ENCODE data around the gene GRWD1.

GRWD1 gene

DNA sequence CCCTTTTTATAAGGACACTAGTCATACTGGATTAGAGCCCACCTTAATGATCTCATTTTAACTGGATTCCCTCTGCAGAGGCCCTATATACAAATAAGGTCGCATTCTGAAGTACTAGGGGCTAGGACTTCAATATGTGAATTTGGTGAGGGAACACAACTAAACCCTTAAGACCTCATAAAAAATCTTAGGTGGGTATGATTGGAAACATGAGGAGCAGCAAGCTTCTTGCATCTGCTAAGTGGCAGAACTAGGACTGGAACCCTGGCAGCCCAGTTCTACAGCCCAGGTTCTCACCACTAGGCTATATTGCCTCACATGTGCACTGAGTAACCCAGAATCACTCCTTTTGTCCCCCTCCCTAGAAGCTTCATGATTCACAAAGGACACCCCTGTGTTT is 17.1 kb upstream of the GRWD1 start:
- Histone ChIP-seq H3K4me1 (ENCODE audit: insufficient read depth, low read length) (no peaks in the 10 kb centered on the region; the same call in 1 of the 2 replicates), H3K9ac (ENCODE audit: low read depth, low read length) (no peak overlapping the region), H3K27ac (ENCODE audit: low read length) (no peak overlapping the region), H3K27me3 (ENCODE audit: insufficient read depth, low read length) (no peaks in the 10 kb centered on the region), H3K9me3 (ENCODE audit: insufficient read depth, low read depth, low read length) (no peaks in the 10 kb centered on the region), H3K4me3 (ENCODE audit: low read length) (no peak overlapping the region), H3K36me3 (ENCODE audit: insufficient read depth, low read depth, low read length) (no peaks in the 10 kb centered on the region)

DNA sequence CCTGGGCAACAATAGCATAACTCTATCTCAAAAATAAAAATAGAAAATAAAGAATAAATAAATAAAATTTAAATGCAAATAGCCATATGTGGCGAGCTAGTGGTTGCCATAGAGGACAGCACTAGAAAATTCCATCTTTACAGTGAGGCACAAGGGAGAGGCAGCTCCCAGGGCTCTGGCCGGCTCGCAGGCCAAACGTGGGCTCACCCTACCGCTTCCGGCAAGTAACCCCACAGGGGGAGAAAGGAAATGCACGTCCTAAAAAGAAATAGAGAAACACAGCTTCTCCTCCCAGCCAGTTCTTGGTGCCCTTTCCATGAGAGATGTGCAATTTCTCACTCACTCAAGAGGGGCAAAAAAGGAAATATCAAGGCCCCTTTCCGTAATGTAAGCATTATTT is 12.4 kb upstream of the GRWD1 start:
- Histone ChIP-seq H3K36me3 (ENCODE audit: insufficient read depth, low read depth, low read length) (no peaks in the 10 kb centered on the region), H3K4me1 (ENCODE audit: insufficient read depth, low read length) (no peaks in the 10 kb centered on the region), H3K9ac (ENCODE audit: low read depth, low read length) (no peak overlapping the region), H3K9me3 (ENCODE audit: insufficient read depth, low read depth, low read length) (no peaks in the 10 kb centered on the region), H3K4me3 (ENCODE audit: low read length) (no peak overlapping the region), H3K27ac (ENCODE audit: low read length) (no peak overlapping the region), H3K27me3 (ENCODE audit: insufficient read depth, low read length) (no peaks in the 10 kb centered on the region)

DNA sequence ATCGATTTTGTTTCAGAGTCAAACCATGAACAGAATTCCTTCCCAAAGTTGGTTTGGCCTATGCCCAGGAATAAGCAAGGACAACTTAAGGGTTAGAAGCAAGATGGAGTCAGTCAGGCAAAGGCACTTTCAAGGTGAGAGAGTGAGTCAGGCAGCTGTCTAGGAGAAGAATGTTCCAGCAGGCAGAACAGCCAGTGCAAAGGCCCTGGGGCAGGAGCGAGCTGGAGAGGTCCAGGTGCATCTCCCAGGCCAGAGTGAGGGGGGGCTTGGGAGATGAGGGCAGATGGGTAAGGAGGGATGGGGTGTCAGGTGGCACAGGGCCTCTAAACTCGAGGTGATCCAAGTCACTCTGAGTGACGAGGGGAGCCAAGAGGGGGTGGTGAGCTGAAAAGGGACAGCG is 9.2 kb upstream of the GRWD1 start:
- Histone ChIP-seq H3K27ac (ENCODE audit: low read length) (no peak overlapping the region), H3K9ac (ENCODE audit: low read depth, low read length) (no peak overlapping the region), H3K9me3 (ENCODE audit: insufficient read depth, low read depth, low read length) (no peaks in the 10 kb centered on the region), H3K4me3 (ENCODE audit: low read length) (no peak overlapping the region), H3K36me3 (ENCODE audit: insufficient read depth, low read depth, low read length) (no peaks in the 10 kb centered on the region), H3K27me3 (ENCODE audit: insufficient read depth, low read length) (peaks cover 9% of the 10 kb centered on the region), H3K4me1 (ENCODE audit: insufficient read depth, low read length) (no peaks in the 10 kb centered on the region)

DNA sequence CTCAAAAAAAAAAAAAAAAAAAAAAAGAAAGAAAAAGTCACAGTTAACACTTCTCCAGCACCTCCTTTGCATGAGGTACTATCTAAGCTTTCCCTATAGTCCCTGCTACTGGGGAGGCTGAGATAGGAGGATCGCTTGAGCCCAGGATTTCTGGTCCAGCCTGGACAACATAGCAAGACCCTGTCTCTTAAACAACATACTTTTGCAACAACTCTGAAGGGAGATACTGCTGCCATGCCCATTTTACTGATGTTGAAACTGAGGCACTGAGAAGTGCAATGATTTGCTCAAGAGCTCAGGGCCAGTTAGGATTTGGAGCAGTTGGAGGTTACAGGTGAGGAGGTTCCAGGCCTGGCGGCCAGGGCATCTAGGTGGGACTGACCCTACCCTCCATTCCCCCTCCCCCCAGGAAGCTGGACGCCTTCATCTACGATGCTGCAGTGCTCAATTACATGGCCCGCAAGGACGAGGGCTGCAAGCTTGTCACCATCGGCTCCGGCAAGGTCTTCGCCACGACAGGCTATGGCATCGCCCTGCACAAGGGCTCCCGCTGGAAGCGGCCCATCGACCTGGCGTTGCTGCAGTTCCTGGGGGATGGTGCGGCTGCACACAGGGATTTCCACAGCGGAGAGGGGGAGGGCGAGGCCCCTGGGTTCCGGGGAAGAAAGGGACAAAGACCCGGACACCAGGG is 4.3 kb upstream of the GRWD1 start:
- Histone ChIP-seq H3K9me3 (ENCODE audit: insufficient read depth, low read depth, low read length) (no peaks in the 10 kb centered on the region), H3K27me3 (ENCODE audit: insufficient read depth, low read length) (peaks cover 41% of the 10 kb centered on the region), H3K36me3 (ENCODE audit: insufficient read depth, low read depth, low read length) (no peaks in the 10 kb centered on the region), H3K27ac (ENCODE audit: low read length) (no peak overlapping the region), H3K4me1 (ENCODE audit: insufficient read depth, low read length) (peaks cover 8% of the 10 kb centered on the region; the same call in 1 of the 2 replicates), H3K9ac (ENCODE audit: low read depth, low read length) (no peak overlapping the region), H3K4me3 (ENCODE audit: low read length) (no peak overlapping the region)

- Histone ChIP-seq H3K4me3 (ENCODE audit: low read length) (no peak overlapping the region), H3K27me3 (ENCODE audit: insufficient read depth, low read length) (peaks cover 41% of the 10 kb centered on the region), H3K36me3 (ENCODE audit: insufficient read depth, low read depth, low read length) (peaks cover 4% of the 10 kb centered on the region; the same call in 1 of the 2 replicates), H3K9me3 (ENCODE audit: insufficient read depth, low read depth, low read length) (no peaks in the 10 kb centered on the region), H3K4me1 (ENCODE audit: insufficient read depth, low read length) (peaks cover 8% of the 10 kb centered on the region; the same call in 1 of the 2 replicates), H3K9ac (ENCODE audit: low read depth, low read length) (no peak overlapping the region), H3K27ac (ENCODE audit: low read length) (no peak overlapping the region)
These were observed 3.4 kb upstream of the GRWD1 start for GRCh38 chr19:48442116-48443035.

DNA sequence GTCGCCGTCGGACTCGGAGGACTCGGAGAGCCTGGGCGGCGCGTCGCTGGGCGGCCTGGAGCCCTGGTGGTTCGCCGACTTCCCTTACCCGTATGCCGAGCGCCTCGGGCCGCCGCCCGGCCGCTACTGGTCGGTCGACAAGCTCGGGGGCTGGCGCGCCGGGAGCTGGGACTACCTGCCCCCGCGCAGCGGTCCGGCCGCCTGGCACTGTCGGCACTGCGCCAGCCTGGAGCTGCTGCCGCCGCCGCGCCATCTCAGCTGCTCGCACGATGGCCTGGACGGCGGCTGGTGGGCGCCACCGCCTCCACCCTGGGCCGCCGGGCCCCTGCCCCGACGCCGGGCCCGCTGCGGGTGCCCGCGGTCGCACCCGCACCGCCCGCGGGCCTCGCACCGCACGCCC is 2.5 kb upstream of the GRWD1 start:
- H3K4me3 ChIP-seq (ENCODE audit: low read length), result no peak overlapping the region
- peaks cover 13% of the 10 kb centered on the region for H3K36me3 ChIP-seq (ENCODE audit: insufficient read depth, low read depth, low read length)
- no peak overlapping the region for H3K9ac ChIP-seq (ENCODE audit: low read depth, low read length)
- H3K27me3 ChIP-seq (ENCODE audit: insufficient read depth, low read length), result peaks cover 41% of the 10 kb centered on the region
- H3K9me3 ChIP-seq (ENCODE audit: insufficient read depth, low read depth, low read length), result no peaks in the 10 kb centered on the region
- peaks cover 8% of the 10 kb centered on the region; the same call in 1 of the 2 replicates for H3K4me1 ChIP-seq (ENCODE audit: insufficient read depth, low read length)
- no peak overlapping the region for H3K27ac ChIP-seq (ENCODE audit: low read length)

DNA sequence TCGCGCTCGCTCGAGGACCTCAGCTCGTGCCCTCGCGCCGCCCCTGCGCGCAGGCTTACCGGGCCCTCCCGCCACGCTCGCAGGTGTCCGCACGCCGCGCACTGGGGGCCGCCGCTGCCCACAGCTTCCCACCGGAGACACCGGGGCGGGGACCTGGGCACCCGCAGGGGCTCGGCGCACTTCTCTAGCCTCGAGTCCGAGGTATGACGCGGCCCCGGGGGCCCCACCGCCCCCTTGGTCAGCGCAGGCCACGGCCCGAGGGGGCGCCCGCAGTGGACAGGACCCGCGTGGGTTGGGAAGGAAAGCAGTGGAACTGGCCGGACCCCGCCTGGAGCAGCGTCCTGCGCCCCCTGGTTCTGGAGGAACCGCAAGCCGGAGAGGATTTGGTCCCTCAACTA is 2.1 kb upstream of the GRWD1 start:
- Histone ChIP-seq H3K36me3 (ENCODE audit: insufficient read depth, low read depth, low read length) (peaks cover 17% of the 10 kb centered on the region), H3K9me3 (ENCODE audit: insufficient read depth, low read depth, low read length) (no peaks in the 10 kb centered on the region), H3K9ac (ENCODE audit: low read depth, low read length) (no peak overlapping the region), H3K4me3 (ENCODE audit: low read length) (peak overlapping the region; percentile 94; the same call in 1 of the 2 replicates), H3K27me3 (ENCODE audit: insufficient read depth, low read length) (peaks cover 41% of the 10 kb centered on the region), H3K4me1 (ENCODE audit: insufficient read depth, low read length) (peaks cover 8% of the 10 kb centered on the region; the same call in 1 of the 2 replicates), H3K27ac (ENCODE audit: low read length) (no peak overlapping the region)

- Histone ChIP-seq H3K4me1 (ENCODE audit: insufficient read depth, low read length) (peaks cover 8% of the 10 kb centered on the region; the same call in 1 of the 2 replicates), H3K27ac (ENCODE audit: low read length) (no peak overlapping the region), H3K36me3 (ENCODE audit: insufficient read depth, low read depth, low read length) (peaks cover 22% of the 10 kb centered on the region), H3K9ac (ENCODE audit: low read depth, low read length) (peak overlapping the region; percentile 94; the same call in 1 of the 2 replicates), H3K27me3 (ENCODE audit: insufficient read depth, low read length) (peaks cover 41% of the 10 kb centered on the region), H3K4me3 (ENCODE audit: low read length) (peak overlapping the region; percentile 94), H3K9me3 (ENCODE audit: insufficient read depth, low read depth, low read length) (no peaks in the 10 kb centered on the region)
These were observed 1.5 kb upstream of the GRWD1 start for GRCh38 chr19:48444129-48444935.

DNA sequence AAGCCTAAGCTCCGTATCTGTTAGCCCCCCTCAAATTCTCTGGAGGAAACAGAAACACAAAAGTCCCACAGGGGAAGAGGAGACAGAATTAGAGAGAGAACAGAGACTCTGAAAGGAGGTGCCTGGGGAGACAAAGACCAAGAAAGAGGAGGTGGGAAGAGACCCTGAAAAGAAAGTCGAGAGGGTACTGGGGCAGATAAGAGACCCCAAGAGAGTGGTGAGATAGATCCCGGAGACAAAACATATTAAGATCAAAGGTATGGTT is 915 bp upstream of the GRWD1 start:
- no peaks in the 10 kb centered on the region for H3K9me3 ChIP-seq (ENCODE audit: insufficient read depth, low read depth, low read length)
- H3K9ac ChIP-seq (ENCODE audit: low read depth, low read length), result peak overlapping the region; percentile 94; the same call in 1 of the 2 replicates
- H3K27ac ChIP-seq (ENCODE audit: low read length), result no peak overlapping the region
- peak overlapping the region; percentile 94 for H3K4me3 ChIP-seq (ENCODE audit: low read length)
- H3K36me3 ChIP-seq (ENCODE audit: insufficient read depth, low read depth, low read length), result peaks cover 27% of the 10 kb centered on the region
- peaks cover 41% of the 10 kb centered on the region for H3K27me3 ChIP-seq (ENCODE audit: insufficient read depth, low read length)
- H3K4me1 ChIP-seq (ENCODE audit: insufficient read depth, low read length), result peaks cover 8% of the 10 kb centered on the region; the same call in 1 of the 2 replicates

GRCh38 chr19:48445256-48445605 is 552 bp upstream of the GRWD1 start:
- H3K27ac ChIP-seq (ENCODE audit: low read length), result no peak overlapping the region
- H3K4me3 ChIP-seq (ENCODE audit: low read length), result peak overlapping the region; percentile 94
- peaks cover 8% of the 10 kb centered on the region; the same call in 1 of the 2 replicates for H3K4me1 ChIP-seq (ENCODE audit: insufficient read depth, low read length)
- peaks cover 31% of the 10 kb centered on the region for H3K36me3 ChIP-seq (ENCODE audit: insufficient read depth, low read depth, low read length)
- peaks cover 41% of the 10 kb centered on the region for H3K27me3 ChIP-seq (ENCODE audit: insufficient read depth, low read length)
- H3K9ac ChIP-seq (ENCODE audit: low read depth, low read length), result peak overlapping the region; percentile 94; the same call in 1 of the 2 replicates
- no peaks in the 10 kb centered on the region for H3K9me3 ChIP-seq (ENCODE audit: insufficient read depth, low read depth, low read length)

DNA sequence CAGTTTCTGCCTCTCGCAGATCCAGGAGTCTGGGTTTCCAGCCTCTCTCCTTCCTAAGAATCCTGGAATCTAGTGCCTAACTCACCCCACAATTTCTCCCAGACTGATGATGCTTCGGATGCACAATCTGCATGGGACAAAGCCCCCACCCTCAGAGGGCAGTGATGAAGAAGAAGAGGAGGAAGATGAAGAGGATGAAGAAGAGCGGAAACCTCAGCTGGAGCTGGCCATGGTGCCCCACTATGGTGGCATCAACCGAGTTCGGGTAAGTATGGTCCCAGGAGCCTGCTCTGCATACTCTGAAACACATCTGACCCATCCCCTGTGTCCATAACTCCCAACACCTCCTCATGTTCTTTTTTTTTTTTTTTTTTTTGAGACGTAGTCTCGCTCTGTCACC is 796 bp downstream of the GRWD1 start:
- H3K4me1 ChIP-seq (ENCODE audit: insufficient read depth, low read length), result peaks cover 8% of the 10 kb centered on the region; the same call in 1 of the 2 replicates
- H3K9ac ChIP-seq (ENCODE audit: low read depth, low read length), result peak overlapping the region; percentile 94
- H3K36me3 ChIP-seq (ENCODE audit: insufficient read depth, low read depth, low read length), result peaks cover 44% of the 10 kb centered on the region
- H3K27me3 ChIP-seq (ENCODE audit: insufficient read depth, low read length), result peaks cover 32% of the 10 kb centered on the region
- no peak overlapping the region for H3K27ac ChIP-seq (ENCODE audit: low read length)
- H3K9me3 ChIP-seq (ENCODE audit: insufficient read depth, low read depth, low read length), result no peaks in the 10 kb centered on the region
- peak overlapping the region; percentile 94 for H3K4me3 ChIP-seq (ENCODE audit: low read length)
